IMR-90 (cell line): ENCODE results near the gene NCSTN. TPM values are rescaled to one million over a fixed set of nuclear protein-coding genes. Genes with fewer than 3 reads are reported as not detected.
A peak's percentile ranks its signal among the peaks of the same experiment; 100 is the strongest.

Source experiments
- ATAC-seq: fragments of 200-7000 bp; cut with Tn5 transposase; 2 replicates; pipeline ENCODE4 v1.9.1; 2020; ENCODE audit warnings: low read depth, mild to moderate bottlenecking, moderate library complexity
- BruUV-seq: library from RNA; stranded (reverse); fragments of 400-500 nt; replicated peaks from 2 replicates; lab custom pipeline; 2021; lab: Mats Ljungman, UMichigan
- CTCF ChIA-PET: fragments of 300-600 bp; formaldehyde crosslinking; extraction: SDS; loops from one replicate; lab custom pipeline; 2021; ENCODE audit warnings: antibody characterized with exemption; lab: Yijun Ruan, JAX
- POLR2A ChIA-PET: fragments of 300-600 bp; sonication (Branson Sonifier 250); formaldehyde crosslinking; loops from one replicate; lab custom pipeline; 2022; ENCODE audit warnings: antibody characterized with exemption; ENCODE audit not compliant: unreplicated experiment; lab: Charles Lee
- DNase-seq: peaks from one replicate; pipeline ENCODE4 v3.0.0; 2013
- H2AFZ ChIP-seq: replicated peaks from 2 replicates; pipeline ENCODE3; 2013; ENCODE audit warnings: low read length, mild to moderate bottlenecking; ENCODE audit not compliant: poor library complexity
- H2AK5ac ChIP-seq: 2 replicates; pipeline ENCODE4 v1.6.1; 2013; ENCODE audit warnings: low read depth, low read length, inconsistent platforms
- H2AK9ac ChIP-seq: replicated peaks from 2 replicates; pipeline ENCODE3; 2013; ENCODE audit warnings: mild to moderate bottlenecking, low read depth, low read length, moderate library complexity; ENCODE audit not compliant: poor library complexity
- H2BK120ac ChIP-seq: 2 replicates; pipeline ENCODE4 v1.6.1; 2013; ENCODE audit warnings: low read depth, low read length, inconsistent platforms
- H2BK15ac ChIP-seq: 3 replicates; pipeline ENCODE4 v1.6.1; 2013; ENCODE audit warnings: low read depth, low read length, inconsistent platforms
- H2BK20ac ChIP-seq: 2 replicates; pipeline ENCODE4 v1.6.1; 2013; ENCODE audit warnings: low read depth, mild to moderate bottlenecking, inconsistent platforms, low read length, moderate library complexity
- H2BK5ac ChIP-seq: 2 replicates; pipeline ENCODE4 v1.6.1; 2013; ENCODE audit warnings: mild to moderate bottlenecking, low read depth, low read length, inconsistent platforms; ENCODE audit not compliant: poor library complexity, severe bottlenecking
- H3K14ac ChIP-seq: replicated peaks from 2 replicates; pipeline ENCODE4 v1.6.1; 2013; ENCODE audit warnings: low read depth, low read length, inconsistent platforms
- H3K18ac ChIP-seq: 2 replicates; pipeline ENCODE4 v1.6.1; 2013; ENCODE audit warnings: low read depth, low read length, control low read depth
- H3K23ac ChIP-seq: 2 replicates; pipeline ENCODE4 v1.6.1; 2013; ENCODE audit warnings: low read depth, low read length, inconsistent platforms
- H3K27ac ChIP-seq: 2 replicates; pipeline ENCODE4 v1.5.1; 2013; ENCODE audit warnings: mild to moderate bottlenecking, control low read depth, low read length; ENCODE audit not compliant: insufficient read depth
- H3K27me3 ChIP-seq: 2 replicates; pipeline ENCODE4 v1.6.1; 2013; ENCODE audit warnings: low read length; ENCODE audit not compliant: control insufficient read depth, insufficient read depth
- H3K36me3 ChIP-seq: 2 replicates; pipeline ENCODE4 v1.6.1; 2013; ENCODE audit warnings: low read length, mixed read lengths; ENCODE audit not compliant: control insufficient read depth, insufficient read depth
- H3K4ac ChIP-seq: 2 replicates; pipeline ENCODE4 v1.6.1; 2013; ENCODE audit warnings: low read depth, low read length, inconsistent platforms
- H3K4me1 ChIP-seq: 2 replicates; pipeline ENCODE4 v1.6.1; 2013; ENCODE audit warnings: low read length, mixed read lengths; ENCODE audit not compliant: control insufficient read depth, insufficient read depth
- H3K4me2 ChIP-seq: 2 replicates; pipeline ENCODE4 v1.6.1; 2013; ENCODE audit warnings: low read depth, mild to moderate bottlenecking, control low read depth, low read length, moderate library complexity
- H3K4me3 ChIP-seq: 2 replicates; pipeline ENCODE4 v1.5.1; 2013; ENCODE audit warnings: low read depth, mild to moderate bottlenecking, control low read depth, low read length, moderate library complexity; ENCODE audit not compliant: insufficient read depth
- H3K56ac ChIP-seq: 2 replicates; pipeline ENCODE4 v1.6.1; 2013; ENCODE audit warnings: low read length, inconsistent platforms; ENCODE audit not compliant: insufficient read depth; ENCODE audit errors: extremely low read depth
- H3K79me1 ChIP-seq, 2 experiments: 2 replicates each; pipeline ENCODE4 v1.6.1; 2013; ENCODE audit warnings: low read length in 2 of 2, inconsistent platforms in 1 of 2, low read depth in 1 of 2
- H3K9ac ChIP-seq: 2 replicates; pipeline ENCODE4 v1.6.1; 2013; ENCODE audit warnings: low read depth, low read length, control low read depth
- H3K9me1 ChIP-seq: 2 replicates; pipeline ENCODE4 v1.6.1; 2013; ENCODE audit warnings: low read length, inconsistent platforms; ENCODE audit not compliant: insufficient read depth
- H3K9me3 ChIP-seq: 2 replicates; pipeline ENCODE4 v1.6.1; 2013; ENCODE audit warnings: low read length; ENCODE audit not compliant: control insufficient read depth, insufficient read depth
- H4K20me1 ChIP-seq: 2 replicates; pipeline ENCODE4 v1.6.1; 2013; ENCODE audit warnings: low read length, inconsistent platforms; ENCODE audit not compliant: insufficient read depth
- H4K5ac ChIP-seq: 2 replicates; pipeline ENCODE4 v1.6.1; 2013; ENCODE audit warnings: mild to moderate bottlenecking, low read depth, low read length, control low read depth
- H4K8ac ChIP-seq, 2 experiments: 2 replicates each; pipeline ENCODE4 v1.6.1; 2013; ENCODE audit warnings: low read depth in 2 of 2, low read length in 2 of 2, control low read depth in 1 of 2, inconsistent platforms in 1 of 2
- H4K91ac ChIP-seq: 2 replicates; pipeline ENCODE4 v1.6.1; 2013; ENCODE audit warnings: low read depth, low read length, inconsistent platforms; ENCODE audit not compliant: insufficient read depth
- BHLHE40 ChIP-seq: fragments of 150-350 bp; IDR thresholded peaks from 2 replicates; pipeline ENCODE4 v1.6.1; 2016; ENCODE audit warnings: mild to moderate bottlenecking, low read depth, low read length
- CEBPB ChIP-seq: IDR thresholded peaks from 2 replicates; pipeline ENCODE4 v1.6.1; 2012; ENCODE audit warnings: low read depth, low read length, improper control_type of control experiment
- CHD1 ChIP-seq: IDR thresholded peaks from 2 replicates; pipeline ENCODE4 v1.6.1; 2012; ENCODE audit warnings: low read depth, low read length, improper control_type of control experiment
- CTCF ChIP-seq: conservative IDR thresholded peaks from 2 replicates; pipeline ENCODE4 v1.5.1; 2012; ENCODE audit warnings: mild to moderate bottlenecking, low read depth, low read length, improper control_type of control experiment
- ELK1 ChIP-seq: fragments of 150-350 bp; IDR thresholded peaks from 2 replicates; pipeline ENCODE4 v1.6.1; 2016; ENCODE audit warnings: low read depth, mild to moderate bottlenecking, low read length, moderate library complexity, borderline replicate concordance
- FOS ChIP-seq: fragments of 150-350 bp; IDR thresholded peaks from 2 replicates; pipeline ENCODE4 v1.6.1; 2016; ENCODE audit warnings: low read depth, low read length
- MAZ ChIP-seq: IDR thresholded peaks from 2 replicates; pipeline ENCODE4 v1.6.1; 2012; ENCODE audit warnings: low read depth, mild to moderate bottlenecking, low read length, improper control_type of control experiment, moderate library complexity, borderline replicate concordance
- MXI1 ChIP-seq: IDR thresholded peaks from 2 replicates; pipeline ENCODE4 v1.6.1; 2012; ENCODE audit warnings: low read depth, mild to moderate bottlenecking, low read length, moderate library complexity, borderline replicate concordance
- NFE2L2 ChIP-seq: fragments of 150-350 bp; IDR thresholded peaks from 2 replicates; pipeline ENCODE4 v1.6.1; 2016; ENCODE audit warnings: low read depth, mild to moderate bottlenecking, low read length
- POLR2A ChIP-seq: IDR thresholded peaks from 2 replicates; pipeline ENCODE4 v1.6.1; 2012; ENCODE audit warnings: mild to moderate bottlenecking, low read depth, low read length
- RAD21 ChIP-seq: IDR thresholded peaks from 2 replicates; pipeline ENCODE4 v1.6.1; 2012; ENCODE audit warnings: low read length, improper control_type of control experiment
- RCOR1 ChIP-seq: IDR thresholded peaks from 2 replicates; pipeline ENCODE4 v1.6.1; 2012; ENCODE audit warnings: mild to moderate bottlenecking, low read length, improper control_type of control experiment; ENCODE audit not compliant: insufficient replicate concordance
- RFX5 ChIP-seq: IDR thresholded peaks from 2 replicates; pipeline ENCODE4 v1.8.0; 2012; ENCODE audit warnings: low read depth, mild to moderate bottlenecking, low read length, moderate library complexity
- SMC3 ChIP-seq: fragments of 150-350 bp; IDR thresholded peaks from 2 replicates; pipeline ENCODE4 v1.6.1; 2016; ENCODE audit warnings: low read depth, mild to moderate bottlenecking, antibody characterized with exemption, low read length, moderate library complexity
- WGBS, 2 experiments: methylation state at CpG; one replicate each; pipeline versions ENCODE4 v1.1.5 to v1.1.7; 2013; ENCODE audit warnings: missing lambda C conversion rate in 2 of 2; ENCODE audit not compliant: insufficient read length in 1 of 2; ENCODE audit errors: extremely low coverage in 2 of 2; 5-methylcytosine and 5-hydroxymethylcytosine counted together
- dilution Hi-C: fragments of 300-500 bp; cut with HindIII; formaldehyde crosslinking; loops from one replicate; pipeline ENCODE4 v1.14.3; 2018; ENCODE audit warnings: low sequenced_read_pairs; ENCODE audit not compliant: unreplicated experiment
- in situ Hi-C: fragments of 300-500 bp; cut with MboI; formaldehyde crosslinking; loops from 3 replicates; pipeline ENCODE4 v1.14.3; 2019; ENCODE audit warnings: low sequenced_read_pairs, inconsistent platforms, mixed read lengths
- intact Hi-C: fragments of 100-400 bp; cut with micrococcal nuclease; formaldehyde crosslinking; loops from 2 replicates; pipeline ENCODE4 v1.10.0; 2022
- polyA plus RNA-seq, 3 experiments: library from polyadenylated mRNA; depleted of rRNA; stranded (reverse); fragments of >200 nt; gene quantifications; 2 replicates each; pipeline ENCODE4 v1.2.3, GENCODE V29; 2012; ENCODE audit warnings: low replicate concordance in 1 of 3
- total RNA-seq: library from RNA; depleted of rRNA; stranded (reverse); fragments of >200 nt; gene quantifications from 2 replicates; pipeline ENCODE4 v1.2.3, GENCODE V29; 2012

Gene NCSTN
- total and polyA plus RNA-seq, 2 of the 4 experiments (the other 2 are of a cell fraction), result 60.2 to 182 TPM

DNA sequence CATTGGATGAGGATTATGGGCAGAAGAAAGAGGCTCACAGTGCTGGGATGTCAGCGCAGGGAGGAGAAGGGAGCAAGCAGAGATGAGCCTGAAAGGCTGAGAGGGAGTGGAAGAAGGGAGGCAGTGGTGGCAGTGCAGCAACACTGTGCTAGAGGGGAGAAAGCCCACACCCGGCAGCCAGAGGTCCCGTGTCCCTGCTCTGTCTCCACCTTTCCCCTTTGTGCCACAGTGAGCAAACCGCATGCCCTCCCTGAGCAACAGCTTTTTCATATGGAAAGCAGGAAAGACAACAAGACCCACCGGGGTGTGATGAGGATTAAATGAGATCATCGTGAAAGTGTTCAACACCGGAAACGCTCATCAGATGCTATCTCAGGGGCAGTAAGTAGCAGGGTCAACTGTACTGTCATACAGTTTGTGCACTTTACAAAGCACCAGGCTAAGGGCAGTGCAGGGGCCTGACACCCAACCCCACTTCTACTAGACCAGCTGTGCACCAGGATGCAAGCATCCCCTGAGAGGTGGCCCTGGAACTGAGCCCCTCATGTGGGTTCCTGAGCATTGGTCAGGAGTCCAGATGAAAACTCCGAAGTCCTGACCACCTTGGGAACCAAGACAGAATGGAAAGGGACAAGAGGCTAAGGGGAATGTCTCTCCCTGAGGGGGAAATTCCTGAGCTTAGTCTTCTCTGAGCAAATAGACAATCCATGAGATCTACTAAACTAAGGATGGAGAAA, 32.8 kb downstream of the NCSTN start:
- DNase-seq, result no peak
- intact Hi-C loops (loop anchor here (1.0 to 10.0 kb wide), 5 partner anchors 85 to 431 kb away; partner anchors contain the start of gene IGSF9), dilution Hi-C loops (no loop called here), in situ Hi-C loops (loop anchor here (10.0 kb wide), 1 partner anchor 441 kb away; no protein-coding TSS in a partner anchor)
- Histone ChIP-seq H3K9me1 (no peaks in the 10 kb centered on the region; the same call in 1 of the 2 replicates), H3K79me1 (no peaks in the 10 kb centered on the region), H3K36me3 (no peaks in the 10 kb centered on the region), H3K56ac (no peak overlapping the region), H3K9ac (no peak overlapping the region), H2BK15ac (no peak overlapping the region; the same call in 2 of the 3 replicates), H3K14ac (no peak overlapping the region; the same call in 1 of the 2 replicates), H3K4me1 (no peaks in the 10 kb centered on the region), H2AK5ac (no peak overlapping the region), H3K9me3 (no peaks in the 10 kb centered on the region), H3K4me2 (no peak overlapping the region), H2BK20ac (no peak overlapping the region), H3K27me3 (peaks cover 13% of the 10 kb centered on the region; the same call in 1 of the 2 replicates), H3K4ac (no peak overlapping the region), H4K8ac (no peak overlapping the region), H2BK120ac (no peak overlapping the region), H3K27ac (no peak overlapping the region), H4K5ac (no peak overlapping the region), H2AFZ (peak overlapping the region; percentile 71), H3K23ac (no peak overlapping the region; the same call in 1 of the 2 replicates), H3K18ac (no peak overlapping the region), H2AK9ac (peak overlapping the region; percentile 50), H4K20me1 (no peaks in the 10 kb centered on the region), H2BK5ac (no peak overlapping the region), H4K91ac (no peak overlapping the region), H3K4me3 (no peak overlapping the region)
- ChIA-PET CTCF (interaction anchor here (0.6 to 2.3 kb wide), 13 partner anchors 12 to 357 kb away, joined by 3 to 12 read pairs (median 4); no protein-coding TSS in a partner anchor), POLR2A (no interaction called here)
- no TSS peak for BruUV-seq
- TF ChIP-seq BHLHE40 (no peak), MAZ (no peak), CEBPB (no peak), MXI1 (no peak), POLR2A (no peak), RFX5 (no peak), ELK1 (no peak), CTCF (no peak), CHD1 (no peak), RCOR1 (no peak), NFE2L2 (no peak), FOS (no peak), SMC3 (no peak), RAD21 (no peak)
- peak; percentile 16 for ATAC-seq
- WGBS, 2 experiments, result 35% methylated on average over 3 of the region's 9 CpGs; no CpG with 5 or more reads in 1 of the 2 experiments
